GM23338 (cell line): Measurements from ENCODE around the gene GNAZ. TPM values are rescaled to one million over a fixed set of nuclear protein-coding genes. Genes with fewer than 3 reads are reported as not detected.

Experiments used
- ATAC-seq: fragments of 200-7000 bp; cut with Tn5 transposase; 3 replicates; pipeline ENCODE4 v1.9.1; 2020
- DNase-seq: peaks from one replicate; pipeline ENCODE4 v3.0.0-alpha.2; 2015; ENCODE audit warnings: low spot score
- H2AFZ ChIP-seq: fragments of 200-600 bp; sonication (generic); 2 replicates; pipeline ENCODE4 v1.8.0; 2016; ENCODE audit warnings: antibody characterized with exemption, mild to moderate bottlenecking, moderate library complexity
- H3F3A ChIP-seq: fragments of 200-600 bp; sonication (generic); replicated peaks from 2 replicates; pipeline ENCODE4 v1.8.0; 2017; ENCODE audit warnings: antibody characterized with exemption, mixed run types, low read depth
- H3K27ac ChIP-seq: fragments of 200-600 bp; sonication (generic); 2 replicates; pipeline ENCODE4 v1.6.1; 2016; ENCODE audit warnings: low read depth
- H3K27me3 ChIP-seq: fragments of 200-600 bp; sonication (generic); 2 replicates; pipeline ENCODE4 v1.8.0; 2016; ENCODE audit warnings: mild to moderate bottlenecking, mixed run types, moderate library complexity; ENCODE audit not compliant: insufficient read depth
- H3K36me3 ChIP-seq: fragments of 200-600 bp; sonication (generic); 2 replicates; pipeline ENCODE4 v1.8.0; 2016; ENCODE audit warnings: mild to moderate bottlenecking; ENCODE audit not compliant: insufficient read depth
- H3K4me1 ChIP-seq: fragments of 200-600 bp; sonication (generic); 2 replicates; pipeline ENCODE4 v1.8.0; 2016; ENCODE audit warnings: mild to moderate bottlenecking, moderate library complexity; ENCODE audit not compliant: insufficient read depth
- H3K4me2 ChIP-seq: fragments of 200-600 bp; sonication (generic); 2 replicates; pipeline ENCODE4 v1.7.1; 2017; ENCODE audit warnings: mixed run types
- H3K4me3 ChIP-seq: fragments of 200-600 bp; sonication (generic); 2 replicates; pipeline ENCODE4 v1.6.1; 2016; ENCODE audit warnings: mixed run types
- H3K79me2 ChIP-seq: fragments of 200-600 bp; sonication (generic); replicated peaks from 2 replicates; pipeline ENCODE4 v1.8.0; 2017; ENCODE audit warnings: mild to moderate bottlenecking; ENCODE audit not compliant: insufficient read depth
- H3K9me2 ChIP-seq: fragments of 200-600 bp; sonication (generic); 2 replicates; pipeline ENCODE4 v1.8.0; 2017; ENCODE audit not compliant: insufficient read depth
- H4K20me1 ChIP-seq: fragments of 200-600 bp; sonication (generic); replicated peaks from 2 replicates; pipeline ENCODE4 v1.8.0; 2017; ENCODE audit warnings: mild to moderate bottlenecking; ENCODE audit not compliant: insufficient read depth
- H3K27ac Mint-ChIP-seq: 2 replicates; pipeline ENCODE4 v1.8.0; 2020; ENCODE audit warnings: inconsistent platforms, mild to moderate bottlenecking, moderate library complexity, mixed read lengths
- H3K27me3 Mint-ChIP-seq: 3 replicates; pipeline ENCODE4 v1.8.0; 2022; ENCODE audit warnings: low read depth, mild to moderate bottlenecking, moderate library complexity, mixed read lengths, inconsistent platforms; ENCODE audit not compliant: insufficient read depth, poor library complexity
- H3K36me3 Mint-ChIP-seq: 3 replicates; pipeline ENCODE4 v1.8.0; 2021; ENCODE audit warnings: low read depth, mild to moderate bottlenecking, inconsistent platforms, moderate library complexity, mixed read lengths
- H3K4me1 Mint-ChIP-seq: 3 replicates; pipeline ENCODE4 v1.8.0; 2020; ENCODE audit warnings: mild to moderate bottlenecking, inconsistent platforms, mixed read lengths
- H3K4me3 Mint-ChIP-seq: 3 replicates; pipeline ENCODE4 v1.8.0; 2021; ENCODE audit warnings: moderate library complexity, mild to moderate bottlenecking, inconsistent platforms, mixed read lengths
- H3K9me3 Mint-ChIP-seq: 3 replicates; pipeline ENCODE4 v1.8.0; 2020; ENCODE audit warnings: moderate library complexity, mild to moderate bottlenecking, inconsistent platforms, mixed read lengths
- CREB1 ChIP-seq: fragments of 250-450 bp; sonication (Bioruptor Pico); IDR thresholded peaks from 2 replicates; pipeline ENCODE4 v1.5.0; 2020; ENCODE audit warnings: low read depth, mild to moderate bottlenecking, moderate library complexity
- JUNB ChIP-seq: IDR thresholded peaks from one replicate; pipeline ENCODE4 v1.6.1; 2016; ENCODE audit warnings: antibody characterized with exemption; ENCODE audit not compliant: unreplicated experiment
- POLR2AphosphoS5 ChIP-seq: IDR thresholded peaks from 2 replicates; pipeline ENCODE4 v1.6.1; 2016; ENCODE audit warnings: antibody characterized with exemption, low read depth
- REST ChIP-seq: IDR thresholded peaks from one replicate; pipeline ENCODE4 v1.6.1; 2018; ENCODE audit warnings: antibody characterized with exemption; ENCODE audit not compliant: unreplicated experiment
- ZNF462 ChIP-seq: fragments of 250-450 bp; sonication (Bioruptor Pico); IDR thresholded peaks from 2 replicates; pipeline ENCODE4 v1.5.0; 2020; ENCODE audit warnings: mild to moderate bottlenecking, moderate library complexity
- polyA plus RNA-seq: library from polyadenylated mRNA; unstranded; fragments of >200 nt; fragmentation: Nextera tagmentation; extraction: Ambion mirVana; gene quantifications from 2 replicates; pipeline ENCODE4 v1.2.1, GENCODE V29; 2016
- total RNA-seq: library from RNA; depleted of rRNA; stranded (reverse); fragments of >200 nt; shearing (Covaris generic); gene quantifications from 2 replicates; pipeline ENCODE4 v1.2.3, GENCODE V29; 2014

GNAZ gene
- total and polyA plus RNA-seq, 2 experiments from 2014 or later, result 2.9 to 11.1 TPM

GRCh38 chr22:23082534-23083314 is 12.4 kb downstream of the GNAZ start:
- no peak overlapping the region for H3K27ac ChIP-seq
- no peaks in the 10 kb centered on the region for H3K9me2 ChIP-seq
- H3K4me2 ChIP-seq, result no peak overlapping the region
- Mint-ChIP-seq H3K9me3 (no peaks in the 10 kb centered on the region), H3K27ac (no peak overlapping the region), H3K4me1 (peaks cover 8% of the 10 kb centered on the region), H3K4me3 (no peak overlapping the region), H3K36me3 (no peaks in the 10 kb centered on the region), H3K27me3 (peaks cover 11% of the 10 kb centered on the region)
- DNase-seq (no peak), ATAC-seq (no peak)
- TF ChIP-seq REST, result no peak
- no peaks in the 10 kb centered on the region for H3K79me2 ChIP-seq
- no peaks in the 10 kb centered on the region for H3K36me3 ChIP-seq
- H3K4me1 ChIP-seq, result no peaks in the 10 kb centered on the region
- H3K27me3 ChIP-seq, result no peaks in the 10 kb centered on the region
- H3F3A ChIP-seq, result no peaks in the 10 kb centered on the region
- no peaks in the 10 kb centered on the region for H4K20me1 ChIP-seq
- no peak overlapping the region for H3K4me3 ChIP-seq
- no peak overlapping the region for H2AFZ ChIP-seq

GRCh38 chr22:23083315-23084021 is 13.1 kb downstream of the GNAZ start:
- Histone ChIP-seq H3K36me3 (no peaks in the 10 kb centered on the region), H3K9me2 (no peaks in the 10 kb centered on the region), H4K20me1 (no peaks in the 10 kb centered on the region), H3F3A (no peaks in the 10 kb centered on the region), H2AFZ (no peak overlapping the region), H3K4me2 (no peak overlapping the region), H3K4me3 (no peak overlapping the region), H3K27me3 (no peaks in the 10 kb centered on the region), H3K4me1 (no peaks in the 10 kb centered on the region; the same call in 1 of the 2 replicates), H3K27ac (no peak overlapping the region), H3K79me2 (no peaks in the 10 kb centered on the region)
- Mint-ChIP-seq H3K27ac (no peak overlapping the region), H3K9me3 (no peaks in the 10 kb centered on the region), H3K4me3 (no peak overlapping the region), H3K27me3 (peaks cover 11% of the 10 kb centered on the region), H3K4me1 (peaks cover 12% of the 10 kb centered on the region), H3K36me3 (no peaks in the 10 kb centered on the region)
- ATAC-seq (no peak), DNase-seq (no peak)
- TF ChIP-seq ZNF462 (CRISPR knock-in tag) (no peak), REST (no peak), POLR2AphosphoS5 (no peak), CREB1 (CRISPR knock-in tag) (no peak), JUNB (no peak)
